Endothelial cell of umbilical vein (primary cell): Measurements from ENCODE around the gene TNFAIP8L3. TPM values are rescaled to one million over a fixed set of nuclear protein-coding genes. Genes with fewer than 3 reads are reported as not detected.

ENCODE experiments used
- BruUV-seq: library from RNA; stranded (reverse); fragments of 400-500 nt; replicated peaks from 2 replicates; lab custom pipeline; 2021; lab: Mats Ljungman, UMichigan
- CTCF ChIA-PET: fragments of 300-600, 350-600 bp; sonication (Branson Sonifier 250); formaldehyde crosslinking; loops from one replicate; lab custom pipeline; 2021; ENCODE audit warnings: antibody characterized with exemption, inconsistent platforms; lab: Charles Lee
- POLR2A ChIA-PET: fragments of 300-600, 350-600 bp; sonication (Branson Sonifier 250); formaldehyde crosslinking; loops from one replicate; lab custom pipeline; 2021; ENCODE audit warnings: antibody characterized with exemption, inconsistent platforms; lab: Charles Lee
- DNase-seq: peaks from one replicate; pipeline ENCODE4 v3.0.0-alpha.2; 2011; ENCODE audit warnings: low read depth, low spot score
- FAIRE-seq: peaks from 2 replicates; lab custom pipeline; 2011; peaks lifted over from hg19 to GRCh38; lab: Jason Lieb, UNC
- H2AFZ ChIP-seq: 2 replicates; pipeline ENCODE4 v1.6.0; 2012; ENCODE audit warnings: low read depth, low read length, control low read depth, inconsistent platforms
- H3K27ac ChIP-seq: 2 replicates; pipeline ENCODE4 v1.5.1; 2011; ENCODE audit warnings: low read depth, mild to moderate bottlenecking, control low read depth, low read length, moderate library complexity; ENCODE audit not compliant: insufficient read depth
- H3K27me3 ChIP-seq, 2 experiments: 2 replicates each; pipeline versions ENCODE4 v1.6.0 to v1.6.1; 2011; ENCODE audit warnings: low read length in 2 of 2, mixed read lengths in 1 of 2; ENCODE audit not compliant: control insufficient read depth in 2 of 2, insufficient read depth in 2 of 2
- H3K36me3 ChIP-seq, 2 experiments: 2 replicates in 1 of 2; 3 replicates in 1 of 2; pipeline ENCODE4 v1.5.1; 2011; ENCODE audit warnings: low read length in 2 of 2, mild to moderate bottlenecking in 1 of 2, moderate library complexity in 1 of 2; ENCODE audit not compliant: control insufficient read depth in 2 of 2, insufficient read depth in 2 of 2; ENCODE audit errors: extremely low read depth in 1 of 2
- H3K4me1 ChIP-seq: 3 replicates; pipeline ENCODE4 v1.5.1; 2011; ENCODE audit warnings: mild to moderate bottlenecking, low read length; ENCODE audit not compliant: control insufficient read depth, insufficient read depth; ENCODE audit errors: extremely low read depth
- H3K4me2 ChIP-seq: 2 replicates; pipeline ENCODE4 v1.6.1; 2011; ENCODE audit warnings: low read length, control low read depth, mixed read lengths; ENCODE audit not compliant: insufficient read depth
- H3K4me3 ChIP-seq, 3 experiments: fragments of 200-600 bp in 1 of 3; sonication (generic), shearing (Covaris generic) in 1 of 3; replicated peaks in 1 of 3; 2 replicates each; pipeline ENCODE4 v1.5.1; 2011 to 2016; ENCODE audit warnings: control low read depth in 3 of 3, low read length in 3 of 3, mild to moderate bottlenecking in 2 of 3, inconsistent platforms in 1 of 3, low read depth in 1 of 3, moderate library complexity in 1 of 3; ENCODE audit not compliant: insufficient read depth in 1 of 3
- H3K79me2 ChIP-seq: 2 replicates; pipeline ENCODE4 v1.6.0; 2012; ENCODE audit warnings: low read length, inconsistent platforms; ENCODE audit not compliant: control insufficient read depth, insufficient read depth
- H3K9ac ChIP-seq: replicated peaks from 2 replicates; pipeline ENCODE3; 2011; ENCODE audit warnings: low read length, control low read depth; ENCODE audit not compliant: insufficient read depth; ENCODE audit errors: extremely low read depth
- H3K9me1 ChIP-seq: replicated peaks from 3 replicates; pipeline ENCODE4 v1.6.0; 2011; ENCODE audit warnings: mild to moderate bottlenecking, low read length; ENCODE audit not compliant: control insufficient read depth, insufficient read depth; ENCODE audit errors: extremely low read depth
- H3K9me3 ChIP-seq: replicated peaks from 2 replicates; pipeline ENCODE4 v1.5.1; 2012; ENCODE audit warnings: low read length, inconsistent platforms; ENCODE audit not compliant: control insufficient read depth, insufficient read depth
- H4K20me1 ChIP-seq: replicated peaks from 2 replicates; pipeline ENCODE3; 2011; ENCODE audit warnings: mild to moderate bottlenecking, low read length; ENCODE audit not compliant: control insufficient read depth, insufficient read depth; ENCODE audit errors: extremely low read depth
- CTCF ChIP-seq, 2 donors: IDR thresholded peaks; 1 replicate in 1 of 2; 2 replicates in 1 of 2; pipeline ENCODE4 v1.5.1; 2011; ENCODE audit warnings: low read length in 2 of 2, mild to moderate bottlenecking in 2 of 2, moderate library complexity in 2 of 2, control low read depth in 1 of 2, inconsistent platforms in 1 of 2, low read depth in 1 of 2; ENCODE audit not compliant: insufficient read depth in 1 of 2; ENCODE audit errors: extremely low read depth in 1 of 2
- EZH2 ChIP-seq: IDR thresholded peaks from 2 replicates; pipeline ENCODE4 v1.6.1; 2012; ENCODE audit warnings: borderline replicate concordance, low read depth, mild to moderate bottlenecking, moderate library complexity, low read length, inconsistent platforms; ENCODE audit not compliant: severe bottlenecking
- FOS ChIP-seq: IDR thresholded peaks from 2 replicates; pipeline ENCODE4 v1.6.1; 2011; ENCODE audit warnings: mild to moderate bottlenecking, low read length, moderate library complexity, borderline replicate concordance; ENCODE audit not compliant: insufficient read depth
- GATA2 ChIP-seq: IDR thresholded peaks from 2 replicates; pipeline ENCODE4 v1.7.0; 2011; ENCODE audit warnings: low read depth, mild to moderate bottlenecking, moderate library complexity, mixed read lengths, low read length; ENCODE audit not compliant: insufficient read length, insufficient read depth
- JUN ChIP-seq: IDR thresholded peaks from 2 replicates; pipeline ENCODE4 v1.6.1; 2011; ENCODE audit warnings: borderline replicate concordance, low read depth; ENCODE audit not compliant: insufficient read length, insufficient read depth
- MAX ChIP-seq: IDR thresholded peaks from 2 replicates; pipeline ENCODE4 v1.6.1; 2011; ENCODE audit not compliant: insufficient read depth, insufficient read length
- MYC ChIP-seq: IDR thresholded peaks from one replicate; pipeline ENCODE4 v1.6.1; 2011; ENCODE audit warnings: mild to moderate bottlenecking, low read depth, low read length
- POLR2A ChIP-seq: IDR thresholded peaks from 2 replicates; pipeline ENCODE4 v1.6.1; 2012; ENCODE audit warnings: low read depth, mild to moderate bottlenecking, control low read depth, low read length
- POLR2AphosphoS5 ChIP-seq: IDR thresholded peaks from 2 replicates; pipeline ENCODE4 v1.6.1; 2012; ENCODE audit warnings: low read depth, mild to moderate bottlenecking, control low read depth, low read length, moderate library complexity; ENCODE audit not compliant: insufficient read depth
- dilution Hi-C: fragments of 300-500 bp; cut with MboI; formaldehyde crosslinking; loops from one replicate; pipeline ENCODE4 v1.15.0; 2019; ENCODE audit warnings: low sequenced_read_pairs; ENCODE audit not compliant: extremely low pct_ligation_motif_present
- intact Hi-C: fragments of 100-400 bp; cut with micrococcal nuclease; formaldehyde crosslinking; loops from one replicate; pipeline ENCODE4 v1.10.0; 2022
- polyA plus RNA-seq, 4 experiments: library from polyadenylated mRNA; depleted of rRNA in 3 of 4; stranded (reverse) in 3 of 4; unstranded in 1 of 4; fragments of >200 nt; gene quantifications; 2 replicates each; pipeline versions ENCODE4 v1.2.1 to v1.2.3, GENCODE V29; 2011 to 2012; ENCODE audit warnings: missing spikeins in 1 of 4
- total RNA-seq: library from RNA; stranded (reverse); gene quantifications from 2 replicates; pipeline ENCODE4 v1.2.3, GENCODE V29; 2021

The TNFAIP8L3 gene
- total and polyA plus RNA-seq, 2 donors (not counting 3 experiments of a cell fraction or from before 2014, with no cell fraction given), result 8.8 to 38.3 TPM

GRCh38 chr15:51139091-51139490 is 44.4 kb upstream of the TNFAIP8L3 start:
- H2AFZ ChIP-seq, result no peak overlapping the region
- no peak for DNase-seq
- BruUV-seq, result no TSS peak
- TF ChIP-seq JUN (no peak), POLR2A (no peak), MAX (no peak), GATA2 (no peak), MYC (no peak), POLR2AphosphoS5 (no peak), FOS (no peak), EZH2 (no peak), CTCF (IDR thresholded peaks at IDR 0.05; ENCODE audit: extremely low read depth in 1 of 2, insufficient read depth in 1 of 2, low read depth in 1 of 2, low read length in 2 of 2) (no peak)
- H4K20me1 ChIP-seq, result no peaks in the 10 kb centered on the region
- intact Hi-C loops (no loop called here), dilution Hi-C loops (no loop called here)
- CTCF ChIA-PET, result no interaction called here
- no peaks in the 10 kb centered on the region for H3K36me3 ChIP-seq
- no peaks in the 10 kb centered on the region for H3K9me1 ChIP-seq
- H3K9ac ChIP-seq, result no peak overlapping the region
- H3K4me2 ChIP-seq, result no peak overlapping the region
- H3K4me3 ChIP-seq, result no peak overlapping the region
- POLR2A ChIA-PET, result no interaction called here
- no peaks in the 10 kb centered on the region for H3K9me3 ChIP-seq
- no peaks in the 10 kb centered on the region for H3K27me3 ChIP-seq
- H3K79me2 ChIP-seq, result no peaks in the 10 kb centered on the region
- H3K4me1 ChIP-seq, result peaks cover 3% of the 10 kb centered on the region
- no peak overlapping the region for H3K27ac ChIP-seq
- no peak for FAIRE-seq
